ENCODE measurements around the gene FAM50B.

GRCh38 chr6:3809982-3810381 lies 39.2 kb upstream of the FAM50B start:
- no peak for TF ChIP-seq CTCF (IDR thresholded peaks at IDR 0.05)
- no peak for TF ChIP-seq POLR2A (IDR thresholded peaks at IDR 0.05)
- TF ChIP-seq POLR2AphosphoS5 (IDR thresholded peaks at IDR 0.05) = no peak
